ENCODE measurements around the gene RANBP3. TPM values are rescaled to one million over a fixed set of nuclear protein-coding genes. Genes with fewer than 3 reads are reported as not detected.

Gene RANBP3
- total and polyA plus RNA-seq, 2 experiments from 2014 or later = 40.2 to 98.3 TPM

GRCh38 chr19:6002591-6002990, 24.7 kb upstream of the RANBP3 start:
- H3K27ac ChIP-seq (ENCODE audit: low read depth) = no peak overlapping the region
- no peaks in the 10 kb centered on the region for H3K36me3 ChIP-seq (ENCODE audit: insufficient read depth)
- TF ChIP-seq ZNF114 (CRISPR knock-in tag; IDR thresholded peaks at IDR 0.05) (no peak), ZNF462 (CRISPR knock-in tag; IDR thresholded peaks at IDR 0.05) (no peak), EZH2phosphoT487 (IDR thresholded peaks at IDR 0.05; ENCODE audit: unreplicated experiment) (no peak), NANOG (IDR thresholded peaks at IDR 0.05; ENCODE audit: borderline replicate concordance) (no peak), POLR2AphosphoS5 (IDR thresholded peaks at IDR 0.05; ENCODE audit: low read depth) (no peak), CREB1 (CRISPR knock-in tag; IDR thresholded peaks at IDR 0.05; ENCODE audit: low read depth) (no peak), REST (IDR thresholded peaks at IDR 0.05; ENCODE audit: unreplicated experiment) (no peak), ZNF331 (CRISPR knock-in tag; IDR thresholded peaks at IDR 0.05; ENCODE audit: low read depth) (no peak), EZH2 (IDR thresholded peaks at IDR 0.05; ENCODE audit: low read depth, unreplicated experiment) (no peak)
- TF ChIP-seq, protein P1, sequence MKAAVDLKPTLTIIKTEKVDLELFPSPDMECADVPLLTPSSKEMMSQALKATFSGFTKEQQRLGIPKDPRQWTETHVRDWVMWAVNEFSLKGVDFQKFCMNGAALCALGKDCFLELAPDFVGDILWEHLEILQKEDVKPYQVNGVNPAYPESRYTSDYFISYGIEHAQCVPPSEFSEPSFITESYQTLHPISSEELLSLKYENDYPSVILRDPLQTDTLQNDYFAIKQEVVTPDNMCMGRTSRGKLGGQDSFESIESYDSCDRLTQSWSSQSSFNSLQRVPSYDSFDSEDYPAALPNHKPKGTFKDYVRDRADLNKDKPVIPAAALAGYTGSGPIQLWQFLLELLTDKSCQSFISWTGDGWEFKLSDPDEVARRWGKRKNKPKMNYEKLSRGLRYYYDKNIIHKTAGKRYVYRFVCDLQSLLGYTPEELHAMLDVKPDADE (IDR thresholded peaks at IDR 0.05) = no peak
- TF ChIP-seq, protein P2, sequence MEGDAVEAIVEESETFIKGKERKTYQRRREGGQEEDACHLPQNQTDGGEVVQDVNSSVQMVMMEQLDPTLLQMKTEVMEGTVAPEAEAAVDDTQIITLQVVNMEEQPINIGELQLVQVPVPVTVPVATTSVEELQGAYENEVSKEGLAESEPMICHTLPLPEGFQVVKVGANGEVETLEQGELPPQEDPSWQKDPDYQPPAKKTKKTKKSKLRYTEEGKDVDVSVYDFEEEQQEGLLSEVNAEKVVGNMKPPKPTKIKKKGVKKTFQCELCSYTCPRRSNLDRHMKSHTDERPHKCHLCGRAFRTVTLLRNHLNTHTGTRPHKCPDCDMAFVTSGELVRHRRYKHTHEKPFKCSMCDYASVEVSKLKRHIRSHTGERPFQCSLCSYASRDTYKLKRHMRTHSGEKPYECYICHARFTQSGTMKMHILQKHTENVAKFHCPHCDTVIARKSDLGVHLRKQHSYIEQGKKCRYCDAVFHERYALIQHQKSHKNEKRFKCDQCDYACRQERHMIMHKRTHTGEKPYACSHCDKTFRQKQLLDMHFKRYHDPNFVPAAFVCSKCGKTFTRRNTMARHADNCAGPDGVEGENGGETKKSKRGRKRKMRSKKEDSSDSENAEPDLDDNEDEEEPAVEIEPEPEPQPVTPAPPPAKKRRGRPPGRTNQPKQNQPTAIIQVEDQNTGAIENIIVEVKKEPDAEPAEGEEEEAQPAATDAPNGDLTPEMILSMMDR (conservative IDR thresholded peaks at IDR 0.05; ENCODE audit: low read depth in 2 of 2) = no peak
- H3K9me2 ChIP-seq (ENCODE audit: insufficient read depth) = no peaks in the 10 kb centered on the region
- peaks cover 3% of the 10 kb centered on the region; the same call in 1 of the 3 replicates for H3K36me3 Mint-ChIP-seq (ENCODE audit: low read depth)
- no peak overlapping the region for H2AFZ ChIP-seq
- no peaks in the 10 kb centered on the region for H3K79me2 ChIP-seq (replicated peaks; ENCODE audit: insufficient read depth)
- no peaks in the 10 kb centered on the region for H3K27me3 ChIP-seq (ENCODE audit: insufficient read depth)
- ATAC-seq (no peak), DNase-seq (ENCODE audit: low spot score) (no peak)
- H3K4me3 Mint-ChIP-seq = no peak overlapping the region
- H3K4me1 Mint-ChIP-seq = no peaks in the 10 kb centered on the region
- H4K20me1 ChIP-seq (replicated peaks; ENCODE audit: insufficient read depth) = no peaks in the 10 kb centered on the region
- H3K4me1 ChIP-seq (ENCODE audit: insufficient read depth) = no peaks in the 10 kb centered on the region
- H3K4me2 ChIP-seq = no peak overlapping the region
- H3K27ac Mint-ChIP-seq = no peak overlapping the region
- no peak overlapping the region for H3K4me3 ChIP-seq
- H3K27me3 Mint-ChIP-seq (ENCODE audit: insufficient read depth, low read depth, poor library complexity) = peaks cover 9% of the 10 kb centered on the region
- peaks cover 6% of the 10 kb centered on the region for H3K9me3 Mint-ChIP-seq
- 0 out of 2 replicates have a peak, but pooled peaks cover under 1% of the 10 kb centered on the region for H3F3A ChIP-seq (replicated peaks; ENCODE audit: low read depth)
